ENCODE measurements around the gene SLC25A47. TPM values are rescaled to one million over a fixed set of nuclear protein-coding genes. Genes with fewer than 3 reads are reported as not detected.

Gene SLC25A47
- total and polyA plus RNA-seq, 9 of the 15 experiments (the other 6 are each of a cell fraction or from before 2014, with no cell fraction given) = 0.09 to 0.23 (median 0.22) TPM; not detected in 6

- no peaks in the 10 kb centered on the region for H3K9me3 ChIP-seq (replicated peaks; ENCODE audit: control insufficient read depth, insufficient read depth, low read depth, low read length)
- ATAC-seq (peak; percentile 28; the same call in 2 of the 3 replicates), DNase-seq (ENCODE audit: extremely low read depth in 1 of 4, low spot score in 3 of 4) (no peak), FAIRE-seq (no peak)
- in situ Hi-C loops (cut with MboI) = no loop called here
- no peaks in the 10 kb centered on the region for H3K27me3 ChIP-seq (ENCODE audit: control insufficient read depth in 2 of 2, insufficient read depth in 2 of 2, low read length in 2 of 2)
- H3K9ac ChIP-seq (ENCODE audit: insufficient read depth in 1 of 2, low read depth in 2 of 2, low read length in 2 of 2) = no peak overlapping the region
- WGBS (ENCODE audit: insufficient coverage, low coverage, missing lambda C conversion rate) = 69% methylated on average over 4 of the region's 4 CpGs
- no peaks in the 10 kb centered on the region; the same call in 1 of the 2 replicates for H4K20me1 ChIP-seq (replicated peaks; ENCODE audit: control insufficient read depth, insufficient read depth, low read length)
- H3K4me3 ChIP-seq = no peak overlapping the region
- no peaks in the 10 kb centered on the region for H3K79me2 ChIP-seq (ENCODE audit: control insufficient read depth, insufficient read depth, low read length)
- no peak overlapping the region for H3K4me2 ChIP-seq (ENCODE audit: insufficient read depth, low read length)
- peaks cover 12 to 43% of the 10 kb centered on the region in 2 experiments; a peak in 4 of 5 replicates for H3K4me1 ChIP-seq (replicated peaks in 1 of 2; ENCODE audit: control insufficient read depth in 2 of 2, insufficient read depth in 2 of 2, low read length in 2 of 2)
- BruUV-seq (replicated peaks) = no TSS peak
- CTCF ChIA-PET (ENCODE audit: low intra/inter-chr PET ratio) = no interaction called here
- H3K9me1 ChIP-seq (ENCODE audit: control insufficient read depth, insufficient read depth, low read length) = peaks cover 4% of the 10 kb centered on the region
- no peak overlapping the region for H2AFZ ChIP-seq (ENCODE audit: low read depth, low read length)
- POLR2A ChIA-PET = no interaction called here
- intact Hi-C loops (cut with micrococcal nuclease) = no loop called here
- H3K27ac ChIP-seq (ENCODE audit: extremely low read depth, low read depth, low read length) = no peak overlapping the region
- H3K36me3 ChIP-seq (ENCODE audit: control insufficient read depth, insufficient read depth, low read length) = no peaks in the 10 kb centered on the region
- TF ChIP-seq HMG20A (CRISPR knock-in tag; conservative IDR thresholded peaks at IDR 0.05) (no peak), ZNF212 (CRISPR knock-in tag; IDR thresholded peaks at IDR 0.05) (no peak), PHB2 (IDR thresholded peaks at IDR 0.05; ENCODE audit: low read depth) (no peak), ZNF707 (CRISPR knock-in tag; conservative IDR thresholded peaks at IDR 0.05) (no peak), GTF2B (IDR thresholded peaks at IDR 0.05; ENCODE audit: extremely low read depth, insufficient read length) (no peak), RAD51 (IDR thresholded peaks at IDR 0.05; ENCODE audit: borderline replicate concordance, low read depth) (peak; percentile 65; the same call in 1 of the 2 replicates), MTA2 (IDR thresholded peaks at IDR 0.05; ENCODE audit: low read depth) (no peak), TOE1 (IDR thresholded peaks at IDR 0.05; ENCODE audit: borderline replicate concordance) (0 out of 2 replicates have a peak, but pooled peaks have one; percentile 32), TOE1 (CRISPR knock-in tag; IDR thresholded peaks at IDR 0.05; ENCODE audit: borderline replicate concordance, low read depth) (no peak), SOX6 (IDR thresholded peaks at IDR 0.05) (no peak), PKNOX1 (IDR thresholded peaks at IDR 0.05) (peak; percentile 93), JUND (IDR thresholded peaks at IDR 0.05; ENCODE audit: borderline replicate concordance, low read depth, low read length) (no peak), JUND (tag; IDR thresholded peaks at IDR 0.05; ENCODE audit: borderline replicate concordance, low read depth, low read length) (no peak), GTF2E2 (tag; IDR thresholded peaks at IDR 0.05) (no peak), ZC3H4 (CRISPR knock-in tag; IDR thresholded peaks at IDR 0.05; ENCODE audit: borderline replicate concordance) (no peak), ELK1 (CRISPR knock-in tag; IDR thresholded peaks at IDR 0.05) (no peak)
- TF ChIP-seq, protein P1, sequence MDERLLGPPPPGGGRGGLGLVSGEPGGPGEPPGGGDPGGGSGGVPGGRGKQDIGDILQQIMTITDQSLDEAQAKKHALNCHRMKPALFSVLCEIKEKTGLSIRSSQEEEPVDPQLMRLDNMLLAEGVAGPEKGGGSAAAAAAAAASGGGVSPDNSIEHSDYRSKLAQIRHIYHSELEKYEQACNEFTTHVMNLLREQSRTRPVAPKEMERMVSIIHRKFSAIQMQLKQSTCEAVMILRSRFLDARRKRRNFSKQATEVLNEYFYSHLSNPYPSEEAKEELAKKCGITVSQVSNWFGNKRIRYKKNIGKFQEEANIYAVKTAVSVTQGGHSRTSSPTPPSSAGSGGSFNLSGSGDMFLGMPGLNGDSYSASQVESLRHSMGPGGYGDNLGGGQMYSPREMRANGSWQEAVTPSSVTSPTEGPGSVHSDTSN (CRISPR knock-in tag; IDR thresholded peaks at IDR 0.05; ENCODE audit: low read depth) = no peak
- TF ChIP-seq, protein P1 (tag; conservative IDR thresholded peaks at IDR 0.05; ENCODE audit: low read depth) = 0 out of 2 replicates have a peak, but pooled peaks have one; percentile 33
Observed at GRCh38 chr14:100303925-100304324, 19.2 kb upstream of the SLC25A47 start.

All from K562 (cell line).